BJ (cell line): ENCODE results near the gene PAM. TPM values are rescaled to one million over a fixed set of nuclear protein-coding genes. Genes with fewer than 3 reads are reported as not detected.

ENCODE experiments used
- CTCF ChIA-PET: fragments of 350-600 bp; formaldehyde crosslinking; extraction: SDS; loops from one replicate; lab custom pipeline; 2021; ENCODE audit warnings: antibody characterized with exemption, inconsistent platforms; lab: Yijun Ruan, JAX
- POLR2A ChIA-PET: fragments of 300-600 bp; sonication (Branson Sonifier 250); formaldehyde crosslinking; extraction: SDS; loops from one replicate; lab custom pipeline; 2021; ENCODE audit warnings: antibody characterized with exemption; lab: Charles Lee
- DNase-seq: peaks from one replicate; pipeline ENCODE4 v3.0.0-alpha.2; 2011; ENCODE audit warnings: low read depth
- H3K27me3 ChIP-seq: 2 replicates; pipeline ENCODE4 v1.6.0; 2011; ENCODE audit warnings: low read length; ENCODE audit not compliant: control insufficient read depth, insufficient read depth
- H3K36me3 ChIP-seq: 2 replicates; pipeline ENCODE4 v1.5.1; 2011; ENCODE audit warnings: low read length; ENCODE audit not compliant: control insufficient read depth, insufficient read depth
- H3K4me3 ChIP-seq: 2 replicates; pipeline ENCODE4 v1.5.1; 2011; ENCODE audit warnings: low read depth, mild to moderate bottlenecking, control low read depth, low read length
- CTCF ChIP-seq: IDR thresholded peaks from 2 replicates; pipeline ENCODE4 v1.5.1; 2011; ENCODE audit warnings: low read depth, mild to moderate bottlenecking, control low read depth, inconsistent platforms, low read length, moderate library complexity; ENCODE audit not compliant: insufficient read depth
- polyA plus RNA-seq: library from polyadenylated mRNA; depleted of rRNA; stranded (reverse); fragments of >200 nt; gene quantifications from 2 replicates; pipeline ENCODE4 v1.2.3, GENCODE V29; 2011

PAM gene
- polyA plus RNA-seq, 1 experiment: 256 TPM

GRCh38 chr5:102815540-102816332 is 60.6 kb downstream of the PAM start:
- ChIA-PET CTCF (no interaction called here), POLR2A (no interaction called here)
- DNase-seq: no peak
- Histone ChIP-seq H3K4me3 (no peak overlapping the region), H3K36me3 (no peaks in the 10 kb centered on the region), H3K27me3 (no peaks in the 10 kb centered on the region)
- no peak for TF ChIP-seq CTCF

- Histone ChIP-seq H3K36me3 (no peaks in the 10 kb centered on the region), H3K27me3 (no peaks in the 10 kb centered on the region), H3K4me3 (no peak overlapping the region)
- DNase-seq: no peak
- TF ChIP-seq CTCF: no peak
- POLR2A ChIA-PET: no interaction called here
- CTCF ChIA-PET: no interaction called here
Observed at GRCh38 chr5:102818345-102818744, 63.2 kb downstream of the PAM start.

GRCh38 chr5:102818934-102819333 is 63.8 kb downstream of the PAM start:
- no peak overlapping the region for H3K4me3 ChIP-seq
- no peak for TF ChIP-seq CTCF
- no peaks in the 10 kb centered on the region for H3K36me3 ChIP-seq
- no peaks in the 10 kb centered on the region for H3K27me3 ChIP-seq
- no peak for DNase-seq
- CTCF ChIA-PET: no interaction called here
- POLR2A ChIA-PET: no interaction called here

GRCh38 chr5:102819634-102820033 is 64.5 kb downstream of the PAM start:
- no peak for DNase-seq
- no peak for TF ChIP-seq CTCF
- H3K36me3 ChIP-seq: no peaks in the 10 kb centered on the region
- no peaks in the 10 kb centered on the region for H3K27me3 ChIP-seq
- CTCF ChIA-PET: no interaction called here
- no peak overlapping the region for H3K4me3 ChIP-seq
- POLR2A ChIA-PET: no interaction called here

- DNase-seq: peak; percentile 71
- no peaks in the 10 kb centered on the region for H3K36me3 ChIP-seq
- H3K27me3 ChIP-seq: no peaks in the 10 kb centered on the region
- CTCF ChIA-PET: interaction anchor here (0.7 to 1.1 kb wide), 2 partner anchors 13 to 42 kb away, joined by 3 read pairs; no protein-coding TSS in a partner anchor
- no peak overlapping the region for H3K4me3 ChIP-seq
- no peak for TF ChIP-seq CTCF
- POLR2A ChIA-PET: interaction anchor here (0.6 kb wide), 2 partner anchors 10 to 14 kb away, joined by 3 to 4 read pairs; no protein-coding TSS in a partner anchor
Observed at GRCh38 chr5:102823441-102823874, 68.4 kb downstream of the PAM start.
